ENCODE results near the gene RANBP1.

The RANBP1 gene

GRCh38 chr22:20138868-20139267 lies 23.0 kb downstream of the RANBP1 start:
- TF ChIP-seq TCF12 (IDR thresholded peaks at IDR 0.05; ENCODE audit: low read depth) = no peak
- TF ChIP-seq TAF1 (IDR thresholded peaks at IDR 0.05; ENCODE audit: low read depth) = no peak
- TF ChIP-seq TEAD4 (IDR thresholded peaks at IDR 0.05) = no peak
- TF ChIP-seq MAX (IDR thresholded peaks at IDR 0.05) = no peak
- no peak for TF ChIP-seq ZBTB7A (IDR thresholded peaks at IDR 0.05; ENCODE audit: low read depth)
- TF ChIP-seq CREB1 (IDR thresholded peaks at IDR 0.05; ENCODE audit: low read depth) = no peak
- TF ChIP-seq REST (IDR thresholded peaks at IDR 0.05; ENCODE audit: low read depth) = no peak
- TF ChIP-seq YY1 (IDR thresholded peaks at IDR 0.05; ENCODE audit: low read depth) = no peak
- no peak for TF ChIP-seq FOXM1 (IDR thresholded peaks at IDR 0.05; ENCODE audit: borderline replicate concordance, low read depth)
- no peak for TF ChIP-seq RAD21 (IDR thresholded peaks at IDR 0.05; ENCODE audit: low read depth)
- no peak for TF ChIP-seq USF1 (IDR thresholded peaks at IDR 0.05)
- TF ChIP-seq EP300 (IDR thresholded peaks at IDR 0.05; ENCODE audit: borderline replicate concordance) = no peak
- TF ChIP-seq NFIC (IDR thresholded peaks at IDR 0.05) = no peak
- TF ChIP-seq EGR1 (IDR thresholded peaks at IDR 0.05) = no peak
- no peak for TF ChIP-seq CEBPB (IDR thresholded peaks at IDR 0.05)

GRCh38 chr22:20139391-20140106 lies 23.6 kb downstream of the RANBP1 start:
- no peak for TF ChIP-seq EGR1 (IDR thresholded peaks at IDR 0.05)
- TF ChIP-seq ZBTB7A (IDR thresholded peaks at IDR 0.05; ENCODE audit: low read depth) = no peak
- no peak for TF ChIP-seq TEAD4 (IDR thresholded peaks at IDR 0.05)
- TF ChIP-seq TCF12 (IDR thresholded peaks at IDR 0.05; ENCODE audit: low read depth) = no peak
- TF ChIP-seq NFIC (IDR thresholded peaks at IDR 0.05) = no peak
- TF ChIP-seq CEBPB (IDR thresholded peaks at IDR 0.05) = no peak
- TF ChIP-seq USF1 (IDR thresholded peaks at IDR 0.05) = no peak

GRCh38 chr22:20140107-20140445 lies 24.2 kb downstream of the RANBP1 start:
- TF ChIP-seq REST (IDR thresholded peaks at IDR 0.05; ENCODE audit: low read depth) = no peak
- no peak for TF ChIP-seq TCF12 (IDR thresholded peaks at IDR 0.05; ENCODE audit: low read depth)
- no peak for TF ChIP-seq YY1 (IDR thresholded peaks at IDR 0.05; ENCODE audit: low read depth)
- TF ChIP-seq MAX (IDR thresholded peaks at IDR 0.05) = no peak
- no peak for TF ChIP-seq USF1 (IDR thresholded peaks at IDR 0.05)
- TF ChIP-seq CREB1 (IDR thresholded peaks at IDR 0.05; ENCODE audit: low read depth) = no peak
- no peak for TF ChIP-seq TEAD4 (IDR thresholded peaks at IDR 0.05)
- TF ChIP-seq EGR1 (IDR thresholded peaks at IDR 0.05) = no peak
- no peak for TF ChIP-seq NFIC (IDR thresholded peaks at IDR 0.05)
- TF ChIP-seq FOXM1 (IDR thresholded peaks at IDR 0.05; ENCODE audit: borderline replicate concordance, low read depth) = no peak
- no peak for TF ChIP-seq ZBTB7A (IDR thresholded peaks at IDR 0.05; ENCODE audit: low read depth)
- TF ChIP-seq TAF1 (IDR thresholded peaks at IDR 0.05; ENCODE audit: low read depth) = no peak
- TF ChIP-seq CEBPB (IDR thresholded peaks at IDR 0.05) = no peak

GRCh38 chr22:20140521-20140964 lies 24.6 kb downstream of the RANBP1 start:
- TF ChIP-seq EGR1 (IDR thresholded peaks at IDR 0.05) = no peak
- no peak for TF ChIP-seq FOXM1 (IDR thresholded peaks at IDR 0.05; ENCODE audit: borderline replicate concordance, low read depth)
- TF ChIP-seq ZBTB7A (IDR thresholded peaks at IDR 0.05; ENCODE audit: low read depth) = no peak
- TF ChIP-seq TCF12 (IDR thresholded peaks at IDR 0.05; ENCODE audit: low read depth) = no peak
- TF ChIP-seq MAX (IDR thresholded peaks at IDR 0.05) = no peak
- no peak for TF ChIP-seq REST (IDR thresholded peaks at IDR 0.05; ENCODE audit: low read depth)
- no peak for TF ChIP-seq EP300 (IDR thresholded peaks at IDR 0.05; ENCODE audit: borderline replicate concordance)
- no peak for TF ChIP-seq RAD21 (IDR thresholded peaks at IDR 0.05; ENCODE audit: low read depth)
- no peak for TF ChIP-seq TEAD4 (IDR thresholded peaks at IDR 0.05)
- TF ChIP-seq CEBPB (IDR thresholded peaks at IDR 0.05) = no peak
- TF ChIP-seq USF1 (IDR thresholded peaks at IDR 0.05) = no peak
- TF ChIP-seq TAF1 (IDR thresholded peaks at IDR 0.05; ENCODE audit: low read depth) = no peak
- no peak for TF ChIP-seq CREB1 (IDR thresholded peaks at IDR 0.05; ENCODE audit: low read depth)
- TF ChIP-seq NFIC (IDR thresholded peaks at IDR 0.05) = no peak
- TF ChIP-seq YY1 (IDR thresholded peaks at IDR 0.05; ENCODE audit: low read depth) = no peak
